GM19035 (cell line): ENCODE results near the gene PACSIN2.

Experiments used
- ATAC-seq: cut with Tn5 transposase; IDR thresholded peaks from one replicate; pipeline ENCODE4 v1.9.1; 2021; ENCODE audit not compliant: unreplicated experiment

PACSIN2 gene

GRCh38 chr22:42885446-42885845 lies 129.5 kb downstream of the PACSIN2 start:
- no peak for ATAC-seq

DNA sequence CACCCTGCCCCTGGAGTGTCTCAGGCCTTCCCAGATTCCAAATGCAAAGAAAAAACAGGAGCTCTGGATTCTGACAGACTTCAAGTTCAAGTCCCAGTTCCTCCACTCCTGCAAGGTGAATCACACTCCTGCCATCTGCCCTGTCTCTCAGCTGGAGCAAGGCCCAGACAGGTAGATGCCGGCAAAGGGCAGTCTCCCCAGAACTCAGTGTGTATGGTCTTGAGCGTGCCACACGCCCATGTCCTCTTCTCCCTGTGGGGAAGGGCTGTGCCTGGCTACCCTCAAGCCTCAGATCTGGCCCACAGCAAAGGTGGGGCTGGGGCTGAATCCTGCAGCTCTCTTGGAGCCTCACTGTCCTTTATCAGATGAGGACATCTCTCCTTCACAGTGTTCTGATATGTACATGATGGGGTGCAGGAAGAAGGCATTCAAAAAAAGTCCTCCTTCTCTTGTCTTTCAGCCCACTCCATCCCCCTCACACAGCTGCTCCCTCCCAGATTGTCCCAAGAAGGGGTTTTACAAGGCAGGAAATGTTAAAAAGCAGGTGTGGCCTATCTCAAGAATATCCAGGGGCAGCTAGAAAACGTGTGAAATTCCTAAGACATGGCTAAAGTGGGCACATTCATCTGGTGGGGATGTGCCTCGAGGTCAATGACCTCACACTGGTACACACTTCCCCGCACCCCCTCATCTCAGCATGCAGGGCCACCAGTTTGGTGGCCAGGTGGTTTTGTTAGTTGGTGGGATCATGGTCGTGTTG lies 130.2 kb downstream of the PACSIN2 start:
- no peak for ATAC-seq

DNA sequence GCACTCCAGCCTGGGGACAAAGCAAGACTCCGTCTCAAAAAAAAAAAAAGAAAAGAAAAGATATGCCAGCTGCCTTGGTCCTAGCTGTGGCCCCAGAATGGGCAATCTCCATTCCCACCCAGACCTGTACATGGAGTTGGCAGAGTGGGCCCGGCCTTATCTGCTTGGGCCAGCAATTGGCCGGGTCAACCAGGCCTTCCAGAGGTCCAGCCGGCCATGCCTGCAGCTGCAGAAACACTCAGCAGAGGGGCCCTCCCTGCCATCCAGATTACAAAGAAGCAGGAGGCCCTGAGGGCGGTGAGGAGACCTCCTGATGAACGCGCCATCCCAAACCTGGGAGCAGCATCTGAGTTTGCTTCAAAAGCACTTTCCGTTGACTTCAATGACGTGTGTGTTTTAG lies 131.0 kb downstream of the PACSIN2 start:
- no peak for ATAC-seq

GRCh38 chr22:42883121-42883520 lies 131.8 kb downstream of the PACSIN2 start:
- no peak for ATAC-seq

DNA sequence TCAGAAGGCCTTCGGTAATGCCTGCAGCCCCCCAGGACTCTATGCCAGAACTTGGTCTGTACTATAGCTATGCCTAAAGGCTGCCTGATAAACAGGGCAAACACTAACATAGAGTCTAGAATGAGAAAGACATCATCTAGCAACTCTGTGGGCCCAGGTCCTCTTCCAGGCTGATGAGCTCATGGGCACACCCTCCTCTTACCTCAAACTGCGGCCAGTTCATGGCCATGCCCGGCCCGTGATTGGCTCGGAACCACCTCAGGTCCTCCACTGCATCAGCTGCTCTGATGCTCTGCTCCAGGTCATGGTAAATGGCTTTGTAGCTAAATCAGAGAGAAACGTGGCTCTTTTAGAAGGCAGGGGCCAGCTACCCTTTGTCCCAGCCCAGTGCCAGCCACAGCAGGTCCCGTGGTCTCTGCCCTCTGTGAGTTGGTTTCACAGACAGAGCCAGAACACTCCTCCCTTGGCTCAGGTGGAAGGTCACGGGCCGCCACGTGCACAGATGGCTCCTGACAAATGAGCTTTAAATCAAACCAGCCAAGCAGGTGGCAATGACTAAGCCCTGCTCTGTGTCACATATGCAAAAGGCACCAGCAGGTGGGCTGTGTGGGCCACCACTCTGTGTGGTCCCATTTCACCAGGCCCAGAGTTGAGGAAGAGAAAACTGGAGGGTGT lies 132.8 kb downstream of the PACSIN2 start:
- no peak for ATAC-seq

DNA sequence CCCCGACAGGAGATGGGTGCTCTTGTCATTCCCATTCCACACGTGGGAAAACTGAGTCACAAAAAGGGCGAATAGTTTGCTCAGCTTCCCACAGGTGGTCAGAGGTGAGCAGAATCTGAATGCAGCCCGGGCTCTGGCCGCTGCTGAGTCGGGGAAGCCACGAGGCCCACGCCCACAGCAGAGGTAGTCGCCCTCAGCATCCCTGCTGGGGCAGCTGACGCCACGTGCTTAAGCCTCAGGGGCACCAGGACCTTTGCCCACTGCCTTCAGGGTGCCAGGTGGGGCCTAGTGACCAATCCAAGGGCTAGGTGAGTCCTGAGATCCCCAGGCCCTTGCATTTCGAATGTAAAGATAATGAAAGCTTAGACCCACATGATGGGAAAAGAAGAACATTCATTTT lies 133.7 kb downstream of the PACSIN2 start:
- no peak for ATAC-seq

- no peak for ATAC-seq
Observed at GRCh38 chr22:42880815-42881214, 134.1 kb downstream of the PACSIN2 start.

GRCh38 chr22:42879371-42880021 lies 135.5 kb downstream of the PACSIN2 start:
- ATAC-seq = no peak

DNA sequence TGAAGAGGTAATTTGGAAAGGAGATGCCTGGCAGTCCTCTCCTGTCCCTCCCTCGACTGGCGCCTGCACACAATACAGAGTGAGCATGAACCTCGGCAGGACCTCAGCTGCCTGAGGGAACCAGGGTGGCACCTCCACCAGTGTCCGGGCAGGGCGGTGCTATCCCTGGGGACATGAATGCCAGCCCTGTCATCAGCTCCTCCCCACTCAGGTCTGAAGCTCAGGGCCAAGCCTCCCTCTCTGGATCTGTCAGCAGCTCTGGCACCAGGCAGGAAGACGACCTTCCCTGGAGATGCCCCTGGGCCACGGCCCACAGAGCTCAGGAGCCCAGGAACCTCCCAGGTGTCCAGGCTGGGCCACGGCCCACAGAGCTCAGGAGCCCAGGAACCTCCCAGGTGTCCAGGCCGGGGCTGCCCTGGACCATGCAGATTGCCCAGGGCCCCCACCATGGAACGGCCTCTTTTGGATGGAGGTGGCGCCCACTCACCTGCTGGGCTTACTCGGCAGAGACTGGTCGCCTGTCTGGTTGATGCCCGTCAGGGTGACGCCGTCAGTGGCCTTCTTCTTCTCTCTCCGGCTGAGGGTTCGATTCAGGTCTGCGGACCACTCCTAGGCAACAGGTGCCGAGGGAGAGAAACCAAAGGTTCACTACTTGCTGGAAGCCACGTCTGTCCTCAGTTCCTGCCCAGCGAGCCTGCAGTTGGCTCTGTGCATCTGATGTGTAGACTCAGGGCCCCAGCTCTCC lies 136.2 kb downstream of the PACSIN2 start:
- no peak for ATAC-seq

- no peak for ATAC-seq
Observed at GRCh38 chr22:42877597-42878340, 137.2 kb downstream of the PACSIN2 start.

GRCh38 chr22:42877158-42877557 lies 137.8 kb downstream of the PACSIN2 start:
- ATAC-seq = no peak

GRCh38 chr22:42876041-42876440 lies 138.9 kb downstream of the PACSIN2 start:
- ATAC-seq = no peak

GRCh38 chr22:42874010-42874409 lies 140.9 kb downstream of the PACSIN2 start:
- no peak for ATAC-seq

GRCh38 chr22:42873356-42873755 lies 141.6 kb downstream of the PACSIN2 start:
- no peak for ATAC-seq

DNA sequence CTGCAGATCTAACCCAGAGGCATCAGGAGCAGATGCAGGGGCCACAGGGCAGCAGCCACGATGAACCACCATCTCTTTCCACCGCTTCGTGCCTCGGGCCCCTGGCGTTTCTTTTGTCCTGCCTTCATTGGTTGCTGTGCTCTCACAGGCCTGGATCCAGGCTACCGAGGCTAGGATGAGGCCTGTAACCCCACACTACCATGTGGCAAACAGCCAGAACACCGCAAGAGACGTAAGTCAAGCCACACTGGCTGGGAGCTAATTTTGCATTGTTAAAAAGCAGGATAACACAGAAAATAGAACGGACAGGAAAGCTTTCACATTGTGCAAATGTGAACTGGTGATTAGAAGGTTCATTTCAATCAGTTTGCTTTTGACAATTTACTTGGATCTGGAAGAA lies 142.1 kb downstream of the PACSIN2 start:
- no peak for ATAC-seq

- ATAC-seq = no peak
Observed at GRCh38 chr22:42871146-42872050, 143.6 kb downstream of the PACSIN2 start.

GRCh38 chr22:42869888-42870480 lies 145.0 kb downstream of the PACSIN2 start:
- ATAC-seq = no peak

DNA sequence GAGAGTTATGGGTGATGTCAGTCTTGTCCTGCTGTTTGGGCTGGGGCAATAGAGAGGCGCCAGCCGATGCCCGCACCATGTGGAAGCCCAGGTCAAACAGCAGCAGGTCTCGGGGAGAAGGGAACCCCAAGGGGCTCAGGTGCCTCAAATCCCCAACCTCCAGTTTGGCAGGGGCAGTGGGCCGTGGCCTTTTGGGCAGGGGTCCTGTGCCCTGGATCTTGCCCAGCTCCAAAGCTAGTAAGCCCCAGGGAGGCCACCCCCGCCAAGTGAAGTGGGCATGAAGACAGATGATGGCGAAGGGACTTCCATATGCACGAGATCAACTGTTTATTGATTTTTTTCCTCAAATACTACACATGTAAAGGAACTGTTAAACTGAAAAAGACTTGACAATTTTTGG lies 145.5 kb downstream of the PACSIN2 start:
- ATAC-seq = no peak

DNA sequence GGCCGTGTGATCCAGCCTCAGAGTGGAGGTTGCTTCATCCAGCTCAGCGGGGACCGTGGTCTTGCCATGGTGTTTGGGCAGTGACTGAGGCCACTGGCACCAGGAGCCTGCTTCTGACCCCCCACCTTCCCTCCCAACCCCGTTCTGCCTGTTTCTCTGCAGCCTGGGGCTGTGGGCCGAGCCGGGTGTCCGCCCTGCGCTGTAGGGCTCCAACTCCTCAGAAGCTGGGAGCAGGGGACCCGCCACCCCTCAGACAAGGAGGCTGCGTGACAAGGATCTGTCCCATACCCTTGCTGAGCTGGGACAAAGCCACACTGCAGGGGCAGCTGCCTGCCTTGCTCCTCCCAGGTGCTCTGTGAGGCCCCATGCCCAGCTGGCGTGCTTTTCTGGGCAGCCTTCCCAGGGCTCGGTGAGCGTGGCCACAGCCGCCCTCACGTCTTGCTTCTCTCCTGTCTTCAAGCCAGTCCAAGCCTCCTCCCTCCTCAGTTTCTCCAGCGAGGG lies 146.1 kb downstream of the PACSIN2 start:
- no peak for ATAC-seq
